NCI-H82 treated with DMSO at 0.1 percent for 48 hours (cell line): Measurements from ENCODE around the gene RAB44.
"Not testable (repeated sequence)": the region's sequence is repeated elsewhere in the genome, so short reads cannot be mapped to it uniquely, and the experiment has no call there.

ENCODE experiments used
- DNase-seq: peaks from one replicate; lab custom pipeline; 2025; ENCODE audit not compliant: unreplicated experiment; lab: John Stamatoyannopoulos, UW

The RAB44 gene, protein sequence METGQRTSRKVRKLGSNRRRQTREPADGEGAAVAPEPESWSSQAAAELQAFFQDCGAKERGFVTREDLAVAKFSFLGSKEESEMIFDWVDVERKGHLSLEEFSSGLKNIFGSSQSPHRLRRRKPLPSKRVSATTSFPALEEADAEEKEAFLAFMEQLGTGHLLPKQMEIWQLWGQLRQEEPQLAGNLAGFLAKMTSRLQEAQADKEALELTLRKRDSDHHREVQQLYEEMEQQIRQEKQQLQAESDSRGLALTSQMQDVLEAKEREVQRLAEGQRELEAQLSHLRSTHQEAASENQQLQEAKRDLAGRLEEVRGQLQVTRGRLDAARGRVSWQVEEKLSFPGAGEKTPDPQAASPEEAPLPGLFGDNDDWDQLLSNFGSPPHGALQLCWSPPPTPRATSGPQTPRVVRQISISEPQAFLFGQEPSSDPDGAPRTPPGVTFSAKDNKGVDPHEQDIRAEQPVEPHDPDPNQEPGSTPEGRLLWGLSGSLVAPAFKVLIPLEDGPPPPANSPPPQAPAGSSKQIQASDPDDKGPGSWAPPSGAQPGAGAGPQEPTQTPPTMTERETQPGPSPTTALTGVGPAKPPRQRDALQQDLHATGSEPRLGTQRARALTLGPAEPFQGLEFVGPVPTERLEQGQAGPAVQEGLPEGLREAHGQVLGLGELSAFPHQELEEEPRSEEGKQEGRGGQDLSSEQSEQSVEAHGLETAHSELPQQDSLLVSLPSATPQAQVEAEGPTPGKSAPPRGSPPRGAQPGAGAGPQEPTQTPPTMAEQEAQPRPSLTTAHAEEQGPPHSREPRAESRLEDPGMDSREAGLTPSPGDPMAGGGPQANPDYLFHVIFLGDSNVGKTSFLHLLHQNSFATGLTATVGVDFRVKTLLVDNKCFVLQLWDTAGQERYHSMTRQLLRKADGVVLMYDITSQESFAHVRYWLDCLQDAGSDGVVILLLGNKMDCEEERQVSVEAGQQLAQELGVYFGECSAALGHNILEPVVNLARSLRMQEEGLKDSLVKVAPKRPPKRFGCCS

DNA sequence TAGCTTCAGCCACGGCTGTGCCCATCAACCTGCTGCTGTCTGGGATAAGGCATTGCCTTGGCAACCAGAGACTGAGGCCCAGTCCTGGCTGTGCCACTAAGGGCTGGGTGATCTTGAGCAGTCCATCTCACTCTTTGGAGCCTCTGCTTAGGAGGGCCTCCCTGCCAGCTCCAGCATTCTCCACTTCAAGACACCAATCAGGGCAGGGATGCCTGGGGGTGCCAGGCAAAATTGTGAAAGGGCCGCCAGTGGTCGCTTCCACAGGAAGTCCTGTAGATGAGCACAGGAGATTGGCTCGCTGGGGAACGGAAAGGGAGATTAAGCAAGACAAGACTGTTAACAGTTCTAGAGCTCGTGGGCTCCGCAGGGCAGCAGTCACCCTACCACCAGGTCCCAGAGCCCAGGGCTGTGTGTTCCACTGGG lies at the start of gene RAB44:
Gene RAB44 (plus strand): TSS at position 346 of the 423 bp plus-strand sequence. CDS start 6,410 bp downstream, outside the sequence.
- no peak for DNase-seq

DNA sequence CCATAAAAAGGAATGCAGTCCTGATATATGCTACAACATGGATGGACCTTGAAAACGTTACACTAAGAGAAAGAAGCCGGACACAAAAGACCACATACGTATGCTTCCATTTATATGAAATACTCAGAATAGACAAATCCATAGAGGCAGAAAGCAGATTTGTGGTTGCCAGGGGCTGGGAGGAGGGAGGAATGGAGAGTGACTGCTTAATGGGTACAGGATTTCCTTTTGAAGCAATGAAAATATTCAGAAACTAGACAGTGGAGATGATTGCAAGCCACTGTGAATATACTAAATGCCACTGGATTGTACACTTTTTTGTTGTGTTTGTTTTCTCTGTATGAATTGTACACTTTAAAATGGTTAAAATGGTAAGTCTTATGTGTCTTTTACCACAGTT lies 48.5 kb upstream of the RAB44 start:
- no peak for DNase-seq

DNA sequence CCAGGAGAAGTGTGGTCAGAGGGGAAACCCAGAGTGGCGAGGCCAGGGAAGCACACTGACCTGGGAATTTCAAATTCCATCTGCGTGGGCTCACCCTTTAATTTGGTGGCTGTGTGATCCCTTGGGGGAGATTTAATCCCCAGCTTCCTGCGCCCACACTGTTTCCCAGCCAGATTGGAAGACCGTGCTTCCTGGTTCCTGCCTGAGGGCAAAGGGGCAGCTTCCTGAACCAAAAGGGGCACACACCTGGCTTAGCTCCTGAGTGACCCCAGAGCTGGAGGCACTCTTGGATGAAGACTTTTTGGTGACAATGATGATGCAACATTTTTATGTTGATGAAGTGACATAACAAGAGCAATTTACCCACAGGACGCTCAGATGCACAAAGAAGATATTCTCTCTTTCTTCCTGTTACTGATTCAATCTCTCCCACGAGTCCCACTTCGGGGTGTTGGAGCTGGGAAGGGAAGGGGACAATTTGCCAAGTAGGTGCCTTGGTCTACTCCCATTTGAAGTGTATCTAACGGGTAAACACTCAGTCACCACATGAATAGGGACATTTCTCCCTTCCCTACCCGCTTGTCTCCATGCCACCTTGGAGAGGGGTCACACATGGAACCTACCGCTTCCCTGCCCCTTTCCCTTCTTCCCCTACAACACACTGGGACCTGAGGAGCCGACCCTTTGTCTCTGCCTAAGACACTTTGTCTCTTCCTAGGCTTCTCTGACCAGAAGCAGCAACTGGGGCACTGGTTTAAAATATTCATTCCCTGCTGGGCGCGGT lies 47.7 kb upstream of the RAB44 start:
- no peak for DNase-seq

DNA sequence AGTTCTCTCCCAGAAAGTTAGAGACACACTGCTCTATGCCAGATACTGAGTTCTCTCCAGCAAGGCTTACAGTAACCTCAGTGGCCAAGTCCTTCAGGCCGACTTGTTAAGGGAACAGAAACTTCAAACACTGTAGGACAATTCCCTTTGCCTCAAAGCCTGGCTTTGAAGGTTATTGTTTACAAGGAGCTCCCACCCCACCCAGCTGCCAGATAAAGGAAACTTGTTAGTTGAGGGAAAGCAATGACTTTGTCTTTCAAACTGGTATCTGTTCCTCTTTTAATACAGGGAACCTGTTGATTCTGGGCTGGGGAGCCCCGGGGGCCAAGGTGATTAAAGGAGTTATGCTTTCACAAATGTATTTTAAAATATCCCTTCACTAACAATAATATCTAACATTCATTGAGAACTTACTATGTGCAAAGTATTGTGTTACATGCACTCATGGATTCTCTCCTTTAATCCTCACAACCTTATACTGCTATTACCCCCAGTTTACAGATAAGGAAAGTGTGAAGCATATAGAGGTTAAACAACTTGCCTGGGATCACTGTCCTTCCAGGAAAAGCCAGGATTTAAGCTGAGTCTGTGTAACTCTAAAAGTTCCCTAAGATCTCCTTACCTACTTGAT lies 46.7 kb upstream of the RAB44 start:
- no peak for DNase-seq

DNA sequence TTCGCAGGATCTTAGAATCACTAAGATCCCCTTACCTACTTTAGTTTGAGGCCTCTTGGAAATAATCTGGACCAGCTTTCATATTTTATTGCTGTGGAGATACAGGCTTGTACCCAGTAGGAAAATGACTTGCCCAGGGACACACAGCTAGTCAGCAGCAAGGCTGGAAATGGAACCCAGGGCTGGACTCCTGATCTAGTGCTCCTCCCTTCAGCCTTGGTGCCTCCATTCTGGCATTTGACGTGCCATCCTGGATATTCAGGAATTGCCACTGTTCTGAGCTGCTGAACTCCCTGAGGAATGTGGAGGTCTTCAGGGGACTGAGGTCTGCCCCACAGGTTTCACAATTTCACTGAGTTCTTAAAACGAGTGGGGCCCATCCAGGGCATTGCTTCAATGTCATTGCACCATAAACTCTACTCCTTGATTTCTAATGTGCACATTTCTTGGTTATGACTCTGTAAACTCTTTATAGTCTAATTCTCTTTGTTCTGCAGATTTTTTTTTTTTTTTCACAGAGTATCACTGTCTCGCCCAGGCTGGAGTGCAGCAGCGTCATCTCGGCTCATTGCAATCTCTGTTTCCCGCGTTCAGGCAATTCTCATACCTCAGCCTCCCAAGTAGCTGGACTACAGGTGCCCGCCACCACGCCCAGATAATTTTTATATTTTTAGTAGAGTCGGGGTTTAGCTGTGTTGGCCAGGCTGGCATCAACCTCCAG lies 45.8 kb upstream of the RAB44 start:
- DNase-seq, result no peak

DNA sequence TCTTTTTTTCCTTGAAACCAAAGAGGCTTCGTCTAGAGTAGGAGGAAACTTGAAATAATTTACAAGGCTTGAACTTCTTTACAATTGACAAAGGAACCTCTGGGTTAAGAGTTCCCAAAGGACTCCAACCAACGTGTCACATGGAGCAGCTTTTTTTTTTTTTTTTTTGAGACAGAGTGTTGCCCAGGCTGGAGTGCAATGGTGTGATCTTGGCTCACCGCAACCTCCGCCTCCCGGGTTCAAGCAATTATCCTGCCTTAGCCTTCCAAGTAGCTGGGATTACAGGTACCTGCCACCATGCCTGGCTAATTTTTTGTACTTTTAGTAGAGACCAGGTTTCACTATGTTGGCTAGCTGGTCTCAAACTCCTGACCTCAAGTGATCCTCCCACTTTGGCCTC lies 43.2 kb upstream of the RAB44 start:
- not testable (repeated sequence) for DNase-seq

DNA sequence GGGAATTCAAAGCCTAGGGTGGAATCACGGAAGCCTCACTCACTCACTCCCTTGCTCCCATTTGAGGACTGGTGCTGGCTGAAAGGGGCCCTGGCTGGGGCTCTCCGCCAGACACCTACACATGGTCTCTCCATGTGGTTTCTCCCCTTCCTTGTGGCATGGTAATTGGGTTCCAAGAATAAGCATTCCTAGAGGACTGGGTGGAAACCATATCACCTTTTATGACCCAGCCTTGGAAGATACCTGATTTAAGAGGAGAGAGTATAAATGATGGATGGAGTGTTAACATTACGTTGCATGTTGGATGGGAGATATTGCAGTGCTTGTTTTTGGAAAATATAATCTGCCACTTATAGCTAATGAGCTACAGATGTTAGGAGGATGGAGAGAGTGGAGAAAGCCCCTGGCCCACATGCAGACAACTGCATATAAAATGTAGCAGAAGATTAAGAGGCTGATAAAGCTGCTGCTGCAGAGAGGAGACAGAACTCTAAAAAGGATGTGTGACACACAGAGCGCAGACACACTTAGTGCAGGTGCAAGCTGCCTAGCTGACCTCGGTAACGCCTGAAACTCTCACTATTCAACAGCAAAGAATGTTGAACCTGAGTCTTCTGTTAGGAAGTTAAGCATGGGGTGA lies 42.4 kb upstream of the RAB44 start:
- DNase-seq, result no peak

DNA sequence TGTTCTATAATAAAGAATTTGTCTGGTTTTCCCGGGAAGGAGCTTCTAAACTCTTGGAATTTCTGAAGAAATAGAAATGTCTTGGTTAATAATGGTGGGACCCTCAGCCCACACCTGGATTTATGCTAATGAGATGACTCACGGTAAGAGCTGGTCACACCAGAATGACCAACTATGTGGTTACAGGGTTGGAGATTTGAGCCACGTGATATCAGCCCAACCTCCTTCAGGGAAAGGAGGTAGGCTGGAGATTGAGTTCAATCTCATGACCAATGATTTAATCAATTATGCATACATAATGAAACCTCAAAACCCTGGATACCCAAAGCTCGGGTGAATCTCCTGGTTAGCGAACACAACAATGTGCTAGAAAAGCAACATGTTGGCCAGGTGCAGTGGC lies 41.2 kb upstream of the RAB44 start:
- DNase-seq, result no peak

DNA sequence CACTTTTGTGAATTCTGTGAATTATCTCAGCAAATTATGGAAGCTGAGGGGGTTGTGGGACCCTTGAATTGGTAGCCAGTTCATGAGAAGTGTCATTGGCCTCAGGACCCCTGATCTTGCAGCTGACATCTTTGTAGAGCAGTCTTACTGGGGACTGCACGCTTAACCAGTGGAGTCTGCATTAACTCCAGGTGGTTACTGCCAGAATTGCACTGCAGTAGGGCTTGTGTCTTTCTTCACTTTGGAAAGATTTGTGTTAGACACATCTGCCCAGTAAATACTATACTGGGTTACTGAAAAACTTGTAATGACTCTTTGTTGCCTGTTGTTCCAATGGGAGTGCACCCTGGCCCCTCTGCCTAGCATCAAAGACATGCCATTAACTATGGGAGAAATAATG lies 40.4 kb upstream of the RAB44 start:
- DNase-seq, result no peak

DNA sequence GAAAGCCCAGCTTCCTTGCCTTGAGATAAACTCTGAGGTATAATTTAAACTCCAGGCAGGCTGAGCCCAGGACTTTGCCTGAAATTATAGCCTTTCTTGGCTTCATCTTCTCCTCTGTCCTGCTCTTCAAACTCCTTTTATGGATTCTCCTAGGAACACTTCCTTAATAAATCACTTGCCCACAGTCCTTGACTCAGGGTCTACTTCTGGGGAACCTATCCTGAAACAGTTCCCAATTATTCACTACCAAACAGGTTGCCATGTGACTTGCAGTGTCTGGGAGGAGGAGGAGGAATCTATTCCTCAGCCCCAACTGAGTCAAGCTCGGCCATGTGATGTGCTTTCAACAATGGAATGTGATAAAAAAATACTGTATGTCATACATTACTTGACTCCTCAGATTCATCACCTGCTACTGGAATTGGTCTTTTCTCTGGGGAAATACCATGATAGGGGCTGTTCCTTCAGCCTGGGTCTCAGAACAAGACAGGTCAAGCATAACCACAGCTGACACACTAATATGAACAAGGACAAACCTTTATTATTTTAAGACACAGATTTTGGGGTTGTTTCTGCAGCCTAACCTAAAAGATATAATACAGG lies 39.6 kb upstream of the RAB44 start:
- no peak for DNase-seq

DNA sequence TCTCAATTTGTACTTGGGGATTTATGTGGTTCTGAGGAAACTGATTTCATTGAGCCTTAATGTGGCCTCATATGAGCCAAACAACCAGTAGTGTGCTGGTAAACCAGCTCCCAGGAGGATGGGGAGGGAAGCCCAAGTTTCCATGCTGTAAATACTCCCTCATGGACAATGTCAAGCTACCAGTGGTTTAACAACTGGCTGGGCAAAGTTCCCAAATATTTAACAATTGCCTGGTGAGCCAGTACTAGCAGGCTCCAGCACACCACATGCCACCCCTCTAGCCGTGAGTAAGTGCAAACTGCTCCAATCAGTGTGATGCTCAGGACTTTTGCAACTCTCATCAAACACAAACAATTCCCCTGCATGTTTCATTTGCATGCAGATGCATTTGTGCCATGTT lies 38.4 kb upstream of the RAB44 start:
- no peak for DNase-seq

DNA sequence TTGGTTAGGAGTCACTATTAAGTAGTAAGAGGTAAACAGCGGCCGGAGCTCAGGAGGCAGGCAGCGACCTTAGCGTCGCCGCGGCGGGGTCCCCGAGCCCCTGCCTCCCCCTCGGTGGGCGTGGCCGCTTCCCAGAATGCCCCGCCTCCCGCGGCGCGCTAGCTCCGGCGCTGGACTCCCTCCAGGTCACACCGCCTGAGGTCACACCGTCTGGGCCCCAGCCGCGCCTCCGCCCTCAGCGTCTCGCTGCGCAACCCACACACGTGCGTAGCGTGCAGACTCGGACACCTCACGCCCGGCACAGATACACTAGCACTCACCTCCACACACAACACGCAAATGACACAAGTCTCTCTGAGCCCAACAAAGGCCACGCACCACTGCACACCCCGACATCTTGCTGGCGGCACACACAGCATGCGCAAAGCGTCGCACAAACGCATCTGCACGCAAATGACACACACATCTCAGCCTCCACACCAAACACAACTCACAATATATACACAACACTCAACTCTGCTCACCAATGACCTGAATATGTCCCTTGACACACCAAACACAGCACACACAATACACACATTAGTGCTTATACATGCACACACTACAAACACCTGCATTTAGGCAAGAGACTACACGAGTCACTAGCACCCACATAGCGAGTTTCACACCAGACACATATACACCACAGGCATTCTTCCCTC lies 36.7 kb upstream of the RAB44 start:
- no peak for DNase-seq

DNA sequence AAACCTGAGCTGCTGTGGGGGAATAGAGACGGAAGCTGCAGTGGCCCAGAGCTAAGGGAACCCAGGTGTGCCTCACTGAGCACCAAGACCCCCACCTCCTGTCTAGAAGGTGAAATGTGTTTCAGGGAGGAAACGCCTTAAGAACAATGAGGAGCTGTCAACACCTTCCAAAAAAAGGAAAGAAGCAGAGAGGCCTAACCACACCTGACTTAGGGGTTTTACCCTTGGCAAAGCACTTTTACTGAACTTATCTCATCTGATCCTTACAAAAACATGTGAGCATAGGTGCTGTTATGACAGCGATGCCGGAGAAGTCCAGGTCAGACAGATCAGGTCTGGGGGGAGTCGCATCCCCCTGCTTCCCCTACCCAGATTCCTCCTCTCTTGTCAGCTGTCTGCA lies 35.2 kb upstream of the RAB44 start:
- no peak for DNase-seq

DNA sequence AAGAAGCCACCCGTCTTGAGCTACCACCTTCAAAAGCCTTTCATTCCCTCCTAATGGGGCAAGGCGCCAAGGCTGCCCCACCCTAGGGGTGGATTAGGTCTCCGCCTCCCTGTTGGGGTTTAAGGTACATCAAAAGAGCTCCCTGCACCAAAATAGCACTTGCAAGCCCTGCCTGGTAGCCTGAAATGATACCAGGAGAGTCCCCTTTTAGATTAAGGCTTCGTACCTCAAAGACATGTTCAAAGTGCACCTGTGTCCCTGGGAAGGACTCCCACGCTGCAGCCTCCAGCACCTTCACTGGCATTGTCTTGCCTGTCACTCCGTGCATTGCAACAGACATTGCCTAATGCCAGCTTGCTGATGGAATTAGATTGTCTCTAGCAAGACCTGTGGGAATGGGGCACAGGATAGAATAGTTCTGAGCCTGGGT lies 34.8 kb upstream of the RAB44 start:
- no peak for DNase-seq

DNA sequence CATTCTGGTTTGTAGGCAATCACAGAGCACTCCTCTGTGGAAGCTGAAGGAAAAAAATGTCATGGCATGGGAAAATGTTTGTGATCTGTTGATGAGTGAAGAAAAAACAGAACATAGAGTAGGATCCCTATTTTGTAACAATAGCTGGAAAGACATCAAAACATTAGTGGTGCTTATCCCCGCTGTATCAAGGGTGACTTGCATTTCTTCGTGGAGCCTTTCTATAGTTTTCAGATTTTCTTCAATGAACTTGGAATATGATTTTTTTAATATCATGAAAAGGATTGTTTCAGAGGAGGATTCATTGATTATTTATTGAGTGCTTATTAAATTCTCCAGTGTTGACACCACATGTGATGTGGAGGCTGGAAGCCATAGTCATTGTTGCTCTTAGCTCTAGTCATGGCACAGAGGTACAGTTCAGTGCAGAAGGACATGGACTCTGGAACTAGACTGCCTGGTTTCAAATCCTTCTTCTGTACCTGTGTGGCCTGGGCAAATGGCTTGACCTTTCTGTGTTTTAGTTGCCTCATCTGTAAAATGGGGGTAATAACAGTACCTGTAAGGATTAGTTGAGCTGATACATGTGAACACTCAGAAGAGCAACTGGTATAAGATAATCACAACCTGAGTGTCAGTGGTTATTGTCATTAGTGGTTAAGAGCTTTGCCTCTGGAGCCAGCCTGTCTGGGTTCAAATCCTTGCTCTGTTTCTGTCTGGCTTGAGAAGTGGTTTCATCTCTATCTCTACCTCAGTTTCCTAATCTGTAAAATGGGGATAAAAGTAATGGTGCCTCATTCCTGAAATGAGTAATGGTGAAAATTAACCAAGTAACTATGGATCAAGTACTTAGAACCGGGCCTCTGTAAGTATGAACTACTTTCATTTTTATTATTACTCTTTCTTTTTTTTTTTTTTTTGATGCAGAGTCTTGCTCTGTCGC lies 33.9 kb upstream of the RAB44 start:
- no peak for DNase-seq

DNA sequence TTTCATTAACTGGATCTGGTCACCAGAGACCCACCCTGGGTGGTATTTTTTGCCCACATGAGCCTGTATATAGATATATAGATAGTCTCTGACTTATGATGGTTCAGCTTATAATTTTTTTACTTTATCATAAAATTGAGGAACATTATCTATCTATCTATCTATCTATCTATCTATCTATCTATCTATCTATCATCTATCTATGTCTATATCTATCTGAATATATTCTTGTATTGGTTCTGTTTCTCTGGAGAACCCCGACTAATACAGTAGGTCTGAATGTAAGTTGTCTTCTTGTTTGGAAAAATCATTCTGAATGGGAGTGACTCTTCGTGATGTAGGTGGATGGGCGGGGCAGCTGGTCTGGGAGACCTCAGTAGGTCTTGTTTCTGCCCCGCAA lies 32.4 kb upstream of the RAB44 start:
- no peak for DNase-seq

DNA sequence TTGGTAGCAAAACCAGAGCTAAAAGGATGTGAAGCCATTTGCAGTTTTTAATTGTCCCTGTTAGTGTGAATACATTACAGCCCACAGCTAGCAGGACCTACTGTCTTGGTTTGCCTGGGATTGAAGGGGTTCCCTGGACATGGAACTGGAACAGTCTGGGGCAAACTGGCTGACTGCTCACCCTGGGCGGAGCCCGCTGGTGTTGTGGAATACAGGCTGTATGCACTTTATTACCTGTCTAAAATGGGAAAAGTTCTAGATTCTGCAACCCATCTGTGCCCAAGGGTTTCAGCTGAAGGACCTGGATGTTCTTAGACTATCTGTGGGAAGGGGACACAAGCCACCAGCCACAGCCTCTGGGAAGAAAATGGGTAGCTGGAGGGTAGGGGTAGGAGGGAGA lies 31.3 kb upstream of the RAB44 start:
- DNase-seq, result no peak
